ENCODE measurements around the gene FASN.

GRCh38 chr17:82065193-82065637, 32.8 kb downstream of the FASN start:
- TF ChIP-seq POLR2A (IDR thresholded peaks at IDR 0.05; ENCODE audit: low read depth, low read length) (no peak), POLR2AphosphoS5 (IDR thresholded peaks at IDR 0.05; ENCODE audit: low read depth, low read length) (no peak), TAF1 (IDR thresholded peaks at IDR 0.05; ENCODE audit: borderline replicate concordance, low read depth, low read length) (no peak)

Measured in GM12892 (cell line).